SW480 (cell line): ENCODE measurements around the gene APOM.
A peak's percentile ranks its signal among the peaks of the same experiment; 100 is the strongest.

Source experiments
- DNase-seq: peaks from one replicate; pipeline ENCODE4 v3.0.0-alpha.2; 2016; ENCODE audit warnings: low spot score

Gene APOM

DNA sequence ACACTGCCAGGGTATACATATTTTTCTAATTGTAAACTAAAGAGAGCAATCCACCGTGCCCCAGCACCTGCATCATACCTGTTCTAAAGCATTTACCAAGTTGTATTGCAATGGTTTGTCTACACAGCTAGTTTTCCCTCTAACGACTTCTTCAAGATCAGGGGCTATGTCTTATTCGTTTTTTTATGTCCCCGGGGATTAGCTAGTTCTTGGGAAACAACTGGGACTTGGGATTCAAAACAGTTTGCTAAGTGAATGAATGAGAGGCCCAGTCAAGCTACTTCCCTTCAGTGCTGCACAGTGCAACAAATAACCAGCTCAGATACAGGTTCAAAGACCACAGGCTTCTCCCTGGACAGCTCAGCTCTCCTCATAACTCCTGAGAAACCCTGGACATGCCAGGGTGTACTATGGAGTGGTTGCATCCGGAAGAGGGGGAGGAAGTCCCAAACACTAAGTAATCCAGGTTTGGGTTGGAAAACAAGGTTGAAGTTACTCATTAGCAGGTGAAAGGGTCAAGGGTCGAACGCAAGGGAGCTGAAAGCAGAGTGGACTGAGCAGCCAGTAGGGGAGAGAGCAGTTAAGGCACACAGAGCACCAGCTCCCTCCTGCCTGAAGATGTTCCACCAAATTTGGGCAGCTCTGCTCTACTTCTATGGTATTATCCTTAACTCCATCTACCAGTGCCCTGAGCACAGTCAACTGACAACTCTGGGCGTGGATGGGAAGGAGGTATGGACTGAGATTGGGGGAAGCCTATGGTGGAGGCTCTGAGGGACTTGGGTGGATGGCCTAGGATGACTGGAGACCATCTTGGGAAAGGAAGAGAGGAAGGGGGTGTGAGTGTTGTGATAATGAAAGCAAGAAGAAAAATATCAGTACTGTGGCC is at the start of gene APOM:
Gene APOM (plus strand): TSS at position 546 of the 889 bp plus-strand sequence. CDS start 73 bp downstream, at position 619.
- DNase-seq: no peak

DNA sequence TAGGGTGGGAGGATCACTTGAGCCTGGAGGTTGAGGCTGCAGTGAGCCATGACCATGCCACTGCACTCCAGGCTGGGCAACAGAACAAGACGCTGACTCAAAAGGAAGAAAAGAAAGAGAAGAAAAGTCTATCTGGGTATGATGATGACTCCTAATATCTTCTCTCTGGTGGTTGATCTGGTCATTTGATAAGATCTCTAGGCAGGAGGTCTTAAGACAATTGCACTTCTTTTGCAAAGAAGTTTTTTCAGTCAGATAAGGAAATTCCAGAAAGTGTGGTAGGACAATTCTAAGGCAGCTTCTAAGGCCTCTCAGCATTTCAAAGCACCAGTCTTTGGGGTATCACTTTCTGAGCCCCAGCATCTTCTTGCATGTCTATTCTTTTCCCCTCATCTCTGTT is 48.4 kb upstream of the APOM start:
- no peak for DNase-seq

DNA sequence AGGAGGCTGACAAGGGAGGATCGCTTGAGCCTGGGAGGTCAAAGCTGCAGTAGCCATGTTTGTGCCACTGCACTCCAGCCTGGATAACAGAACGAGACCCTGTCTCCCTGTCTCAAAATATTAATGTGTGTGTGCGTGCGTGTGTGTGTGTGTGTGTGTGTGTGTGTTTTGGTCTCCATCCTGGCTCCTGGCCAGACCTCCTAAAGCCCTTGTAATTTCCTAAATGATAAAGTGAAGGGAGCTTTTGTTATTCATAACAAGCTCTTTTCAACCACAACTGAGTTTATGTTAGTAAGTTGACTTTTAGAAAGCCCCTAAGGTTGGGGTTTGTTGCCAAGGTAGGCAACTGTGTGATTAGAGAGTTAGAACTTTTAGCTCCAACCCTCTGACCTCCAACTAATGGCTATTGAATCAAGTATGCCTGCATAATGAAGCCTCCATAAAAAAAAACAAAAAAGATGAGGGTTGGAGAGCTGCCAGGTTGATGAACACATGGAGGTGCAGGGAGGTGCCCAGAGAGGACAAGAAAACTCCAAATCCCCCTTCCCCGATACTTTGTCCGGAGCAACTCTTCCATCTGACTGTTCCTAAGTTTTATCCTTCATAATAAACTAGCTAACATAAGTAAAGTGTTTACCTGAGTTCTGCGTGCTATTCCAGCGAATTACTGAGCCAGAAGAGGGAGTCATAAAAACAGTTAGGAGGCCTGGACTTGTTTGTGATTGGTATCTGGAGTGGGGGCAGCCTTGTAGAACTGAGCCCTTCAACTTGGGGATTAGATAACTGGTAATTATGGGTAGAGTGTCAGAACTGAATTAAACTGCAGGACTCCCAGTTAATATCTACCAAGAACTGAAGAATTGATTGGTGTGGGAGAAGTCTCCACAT is 45.9 kb upstream of the APOM start:
- DNase-seq: no peak

DNA sequence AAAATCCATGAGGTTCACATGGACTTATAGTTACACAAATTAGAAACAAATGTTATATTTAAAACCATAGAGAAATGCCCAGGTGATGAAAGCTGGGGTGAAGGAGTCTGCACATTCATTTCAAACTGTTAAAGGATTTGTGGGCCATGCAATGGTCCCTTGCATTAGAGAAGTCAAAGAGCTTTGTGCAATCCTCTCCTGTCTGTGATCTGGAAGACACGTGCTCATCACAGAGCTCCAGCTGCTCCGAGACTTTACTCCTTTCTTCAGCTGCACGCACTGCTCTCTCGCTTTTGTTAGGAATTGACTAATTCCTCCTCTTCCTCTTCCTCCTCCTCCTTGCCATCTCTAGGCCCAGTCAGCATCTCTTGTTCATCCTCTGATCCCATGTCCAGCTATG is 44.7 kb upstream of the APOM start:
- no peak for DNase-seq

DNA sequence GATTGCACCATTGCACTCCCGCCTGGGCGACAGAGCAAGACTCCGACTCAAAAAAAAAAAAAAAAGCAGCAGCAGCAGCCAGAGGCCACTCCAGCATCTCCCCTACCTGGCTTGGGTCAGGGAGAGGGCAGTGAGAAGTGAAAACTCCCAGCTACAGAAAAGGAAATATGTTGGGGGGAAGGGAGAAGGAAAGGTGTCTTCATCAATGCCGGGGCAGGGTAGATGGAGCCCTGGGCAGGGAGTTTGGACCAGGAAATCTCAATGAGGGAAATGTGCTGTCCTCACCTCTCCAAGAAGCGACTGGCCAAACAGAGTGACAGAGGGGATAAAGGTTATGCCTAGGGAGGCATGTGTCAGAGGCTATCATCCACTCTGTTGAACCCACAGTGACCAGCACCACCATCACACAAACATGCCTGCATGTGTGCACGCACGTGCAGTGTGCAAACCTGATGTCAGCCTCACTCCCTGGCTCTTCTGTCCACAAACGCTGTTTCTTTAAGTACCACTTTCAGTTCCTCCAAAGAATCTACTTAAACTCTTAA is 41.5 kb upstream of the APOM start:
- DNase-seq: no peak

DNA sequence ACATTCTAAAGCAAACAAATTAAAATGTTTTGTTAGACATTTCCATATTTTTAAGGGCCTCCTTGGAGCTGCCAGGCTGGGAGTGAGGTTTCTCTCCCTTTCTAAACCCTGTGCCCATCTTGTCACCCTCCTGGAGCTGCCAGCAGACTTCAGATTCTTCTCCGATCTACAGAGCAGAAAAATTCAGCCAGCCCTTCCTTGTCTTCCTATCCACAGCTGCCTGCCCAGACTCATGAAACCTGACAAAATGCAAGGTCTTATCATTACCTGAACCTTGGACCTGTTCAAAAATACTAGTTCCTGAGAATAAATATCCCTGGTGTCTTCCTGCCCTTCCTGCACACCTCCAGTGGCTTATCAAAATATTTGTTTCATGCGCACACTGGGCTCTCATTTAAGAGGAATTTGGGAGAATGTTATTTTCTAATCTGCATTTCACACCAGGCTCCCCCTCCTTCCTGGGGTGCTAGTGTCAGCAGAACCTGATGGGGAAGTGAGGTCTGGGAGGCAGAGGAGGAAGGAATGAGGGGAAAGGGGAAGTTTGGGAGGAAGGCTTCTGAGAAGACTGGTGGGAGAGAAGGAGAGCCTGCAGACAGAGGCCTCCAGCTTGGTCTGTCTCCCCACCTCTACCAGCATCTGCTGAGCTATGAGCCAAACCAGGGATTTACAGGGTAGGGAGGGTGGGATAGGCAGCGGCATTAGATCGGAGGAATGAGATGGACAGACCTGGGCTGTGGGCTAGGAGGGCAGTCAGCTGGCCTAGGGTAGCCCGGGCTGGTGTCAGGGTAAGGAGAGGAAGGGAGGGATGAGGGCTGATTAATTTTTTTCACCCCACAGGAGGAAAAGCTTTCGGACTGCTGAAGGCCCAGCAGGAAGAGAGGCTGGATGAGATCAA is 40.8 kb upstream of the APOM start, which contains the start of gene AIF1:
Gene AIF1 (plus strand): TSS at position 551 of the 895 bp plus-strand sequence. CDS start 96 bp downstream, at position 647.
- no peak for DNase-seq

DNA sequence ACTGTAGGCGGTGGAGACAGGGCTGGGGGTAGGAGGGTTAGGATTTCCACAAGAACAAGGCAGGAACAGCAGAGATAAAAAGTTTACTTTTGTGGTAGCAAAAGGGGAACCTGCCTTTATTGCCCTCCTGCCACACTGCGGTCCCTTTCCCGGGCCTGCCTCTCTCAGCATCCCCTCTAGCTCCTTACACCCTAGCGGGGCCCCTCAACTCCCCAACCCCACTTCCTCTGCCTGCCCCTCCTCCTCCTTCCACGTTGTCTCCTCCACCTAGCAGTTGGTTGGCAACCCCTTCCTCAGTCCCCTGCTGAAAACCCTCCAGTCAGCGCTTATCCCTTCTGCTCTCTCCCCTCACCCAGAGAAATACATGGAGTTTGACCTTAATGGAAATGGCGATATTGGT is 39.9 kb upstream of the APOM start:
- no peak for DNase-seq

DNA sequence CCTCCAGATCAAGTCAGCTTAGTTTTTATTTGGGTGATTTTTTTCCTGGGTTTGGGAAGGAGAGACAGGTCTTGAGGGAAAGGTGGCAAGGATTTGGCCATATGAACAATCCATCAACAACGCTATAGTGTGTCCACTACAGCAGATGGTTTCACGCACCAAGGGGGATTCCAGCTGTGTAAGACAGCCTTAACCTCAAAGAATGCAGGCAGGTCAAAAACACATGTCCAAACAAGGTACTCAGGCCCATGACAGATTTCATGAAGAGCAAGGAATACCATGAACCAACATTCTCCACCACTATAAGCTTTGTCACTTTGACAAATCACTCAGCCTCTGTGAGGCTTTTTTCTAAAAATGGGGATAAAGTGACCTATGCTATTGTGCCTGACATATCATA is 38.7 kb upstream of the APOM start:
- no peak for DNase-seq

DNA sequence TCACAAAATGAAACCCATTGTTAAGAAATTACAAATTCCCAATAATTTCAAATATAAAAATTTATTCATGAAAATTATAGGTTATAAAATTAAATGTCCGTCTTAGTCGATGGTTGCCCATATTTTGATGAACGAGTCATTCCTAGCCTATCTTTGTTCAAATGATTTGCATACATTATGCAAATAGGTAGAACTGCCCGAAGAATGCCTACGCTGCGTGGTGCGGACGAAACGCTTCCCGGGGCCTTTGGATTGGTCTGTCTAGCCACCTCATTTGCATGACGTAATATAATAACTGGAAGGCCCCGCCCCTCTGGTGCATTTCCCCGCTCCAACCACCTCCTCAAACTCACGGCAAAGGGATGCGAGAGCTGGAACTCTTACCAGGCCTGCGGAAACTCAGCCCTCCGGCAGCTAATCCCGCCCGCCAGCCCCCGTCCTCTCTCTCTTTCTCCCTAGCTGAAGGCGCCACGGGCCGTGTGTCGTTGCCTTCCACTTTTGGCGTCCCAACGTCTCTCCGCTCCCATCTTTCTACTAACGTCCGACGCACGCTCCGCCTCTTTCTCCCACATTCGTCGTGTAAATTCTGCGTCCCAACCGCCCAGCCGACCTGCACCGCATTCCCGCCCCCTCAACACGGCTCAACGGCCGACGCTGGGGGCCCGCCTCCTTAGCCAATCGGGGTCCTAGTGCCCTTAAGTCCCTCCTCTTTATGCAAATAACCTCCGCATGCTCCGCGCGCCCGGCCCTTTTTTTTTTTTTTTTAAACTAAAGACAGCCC is 35.7 kb upstream of the APOM start:
- DNase-seq: peak; percentile 98

DNA sequence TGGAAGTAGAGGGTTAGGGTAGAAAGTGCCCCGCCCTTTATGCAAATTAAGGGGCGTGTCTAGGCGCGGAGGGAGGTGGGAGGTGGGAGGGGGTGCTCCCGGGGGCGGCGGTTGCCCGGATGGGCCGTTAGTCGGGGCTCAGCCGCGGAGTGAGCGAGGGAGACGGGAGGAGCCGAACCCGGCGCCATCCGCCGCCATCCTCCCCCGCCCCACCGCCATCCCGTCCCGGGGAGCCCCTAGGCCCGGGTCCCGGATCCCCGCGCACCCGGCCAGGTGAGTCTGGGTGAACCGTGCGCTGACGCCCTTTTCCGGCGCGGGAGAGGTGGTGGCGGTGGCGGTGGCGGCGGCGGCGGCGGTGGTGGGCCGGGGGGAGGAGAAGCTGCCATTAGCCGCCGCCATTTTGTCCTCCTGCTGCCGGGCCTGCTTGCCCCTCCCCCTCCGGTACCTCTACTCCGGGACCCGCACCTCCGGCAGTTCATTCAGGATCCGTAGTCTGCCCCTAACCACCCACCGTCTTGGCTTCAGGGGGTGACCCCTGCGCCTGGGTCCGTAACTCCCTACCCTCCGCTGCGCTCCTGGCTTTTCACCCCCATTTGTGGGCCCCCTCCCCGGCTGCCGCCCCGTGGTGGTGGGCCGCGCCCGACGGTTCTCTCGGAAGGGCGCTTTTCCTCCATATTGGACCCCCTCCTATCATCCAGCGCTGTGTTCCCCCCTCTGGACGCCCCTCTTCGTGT is 34.9 kb upstream of the APOM start, which contains the start of gene PRRC2A:
Gene PRRC2A (plus strand): TSS at position 130 of the 734 bp plus-strand sequence. CDS start 2,075 bp downstream, outside the sequence.
- peak; percentile 68 for DNase-seq

DNA sequence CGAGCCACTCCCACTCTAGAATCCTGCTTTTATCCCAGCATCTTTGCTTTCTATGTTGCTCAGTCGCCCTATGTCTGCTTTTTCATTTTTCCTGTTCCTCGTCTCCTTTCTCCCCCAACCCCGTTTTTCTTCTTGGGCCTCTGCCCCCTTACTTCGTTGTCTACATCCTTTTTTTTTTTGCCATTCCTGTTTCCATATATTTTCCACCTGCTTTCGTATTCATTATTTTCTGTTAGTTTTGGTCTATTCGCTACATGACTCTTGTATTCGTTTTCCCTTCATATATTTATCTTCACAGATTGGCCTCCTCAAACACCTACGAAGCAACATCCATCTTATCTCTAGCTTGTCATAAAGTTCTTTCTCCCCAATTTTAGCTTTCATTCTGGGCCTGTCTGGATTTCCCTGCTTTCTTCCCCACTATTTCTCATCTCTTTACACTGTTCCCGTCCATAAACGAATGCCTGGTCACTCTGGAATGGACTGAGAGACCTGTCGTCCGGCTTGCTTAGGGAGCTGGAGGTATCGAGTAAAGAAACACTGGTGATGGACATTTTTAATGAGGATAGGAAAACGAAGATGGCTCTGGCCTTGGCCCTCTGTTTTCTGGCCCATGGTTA is 34.3 kb upstream of the APOM start:
- DNase-seq: no peak

DNA sequence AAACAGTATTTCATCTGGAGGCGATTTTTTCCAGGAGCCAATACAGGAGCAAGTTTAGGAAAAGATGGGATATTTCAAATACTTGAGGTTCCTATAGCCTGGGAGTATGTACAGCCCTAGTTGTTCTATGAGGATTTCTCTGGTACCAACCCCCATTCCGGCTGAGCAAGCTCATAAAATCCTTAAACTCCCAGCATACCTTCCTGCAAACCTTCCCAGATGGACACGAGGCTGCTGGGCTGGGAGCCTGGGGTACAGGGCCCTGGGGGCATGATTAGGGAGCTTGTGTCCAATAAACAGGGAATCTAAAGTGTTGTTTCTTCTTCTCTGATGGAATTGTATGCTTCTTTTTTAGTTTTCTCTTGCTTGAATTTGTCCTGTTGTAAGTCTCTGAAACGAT is 33.7 kb upstream of the APOM start:
- DNase-seq: no peak

DNA sequence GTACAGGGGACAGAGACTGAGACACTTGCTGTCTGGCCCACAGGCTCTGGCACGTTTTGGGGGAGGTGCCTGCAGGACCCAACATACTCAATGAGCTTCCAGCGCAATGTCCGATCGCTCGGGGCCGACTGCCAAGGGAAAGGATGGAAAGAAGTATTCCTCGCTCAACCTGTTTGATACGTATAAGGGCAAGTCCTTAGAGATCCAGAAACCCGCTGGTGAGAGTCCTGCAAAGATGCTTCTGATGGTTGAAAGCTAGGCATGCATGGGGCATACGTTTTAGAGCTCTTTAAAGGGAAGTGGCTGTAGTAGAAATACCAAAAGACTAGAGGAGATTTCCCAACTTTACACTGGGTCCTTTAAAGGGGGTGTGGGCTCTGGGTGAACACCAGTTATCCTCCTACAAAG is 33.0 kb upstream of the APOM start:
- DNase-seq: no peak

DNA sequence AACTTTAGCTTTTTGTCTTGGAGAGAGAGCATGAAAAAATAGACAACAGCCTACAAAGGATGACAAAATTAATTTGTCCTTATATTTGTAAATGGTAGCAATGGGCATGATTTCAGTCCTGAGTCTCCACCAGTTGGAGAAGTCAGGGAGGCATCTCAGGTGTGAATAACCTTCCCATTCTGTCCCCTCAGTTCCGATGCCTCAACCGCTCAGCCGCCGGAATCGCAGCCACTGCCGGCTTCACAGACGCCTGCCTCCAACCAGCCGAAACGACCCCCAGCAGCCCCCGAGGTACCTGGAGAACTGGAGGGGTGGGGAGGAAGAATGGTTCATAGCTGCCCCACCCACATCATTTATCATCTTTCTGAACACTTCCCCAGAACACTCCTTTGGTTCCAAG is 31.6 kb upstream of the APOM start:
- DNase-seq: no peak

DNA sequence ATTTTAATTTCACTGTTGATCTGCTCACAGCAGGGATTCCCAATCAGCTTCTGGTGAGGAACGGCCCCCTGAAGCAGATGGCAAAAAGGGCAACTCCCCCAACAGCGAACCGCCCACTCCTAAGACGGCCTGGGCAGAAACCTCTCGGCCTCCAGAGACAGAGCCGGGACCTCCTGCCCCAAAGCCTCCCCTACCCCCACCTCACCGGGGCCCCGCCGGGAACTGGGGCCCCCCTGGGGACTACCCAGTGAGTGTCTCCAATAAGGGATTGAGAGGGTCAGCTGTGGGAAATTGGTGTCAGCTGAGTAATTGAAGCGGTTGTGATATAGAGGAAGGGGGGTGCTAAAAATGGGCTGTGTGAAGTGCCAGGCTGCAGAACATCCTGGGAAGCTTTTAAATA is 28.7 kb upstream of the APOM start:
- no peak for DNase-seq

DNA sequence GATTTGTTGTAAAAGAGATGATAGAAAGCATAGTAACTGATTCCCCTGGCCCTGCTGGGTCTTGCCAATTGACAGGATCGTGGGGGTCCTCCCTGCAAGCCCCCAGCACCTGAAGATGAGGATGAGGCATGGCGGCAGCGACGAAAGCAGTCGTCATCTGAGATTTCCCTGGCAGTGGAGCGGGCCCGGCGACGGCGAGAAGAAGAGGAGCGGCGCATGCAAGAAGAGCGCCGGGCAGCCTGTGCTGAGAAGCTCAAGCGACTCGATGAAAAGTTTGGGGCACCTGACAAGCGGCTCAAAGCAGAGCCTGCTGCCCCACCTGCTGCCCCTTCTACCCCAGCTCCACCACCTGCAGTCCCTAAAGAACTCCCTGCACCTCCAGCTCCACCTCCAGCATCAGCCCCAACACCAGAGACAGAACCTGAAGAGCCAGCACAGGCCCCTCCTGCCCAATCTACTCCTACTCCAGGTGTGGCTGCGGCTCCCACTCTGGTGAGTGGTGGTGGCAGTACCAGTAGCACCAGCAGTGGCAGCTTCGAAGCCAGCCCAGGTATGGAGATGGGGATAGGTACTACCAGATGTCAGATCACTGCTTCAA is 27.9 kb upstream of the APOM start:
- DNase-seq: no peak

DNA sequence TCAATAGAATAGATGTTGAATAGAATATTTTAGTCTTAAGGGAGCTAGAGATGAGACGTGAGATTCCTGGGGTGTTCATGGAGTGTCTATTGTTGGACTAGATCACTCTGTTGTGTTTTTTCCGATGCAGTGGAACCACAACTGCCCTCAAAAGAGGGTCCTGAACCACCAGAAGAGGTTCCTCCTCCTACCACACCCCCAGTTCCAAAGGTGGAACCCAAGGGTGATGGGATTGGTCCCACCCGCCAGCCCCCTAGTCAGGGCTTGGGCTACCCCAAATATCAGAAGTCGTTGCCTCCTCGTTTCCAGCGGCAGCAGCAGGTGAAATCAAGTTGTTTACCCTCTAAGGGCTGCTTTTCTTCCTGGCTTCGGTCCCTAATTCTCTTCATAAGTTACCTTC is 26.7 kb upstream of the APOM start:
- DNase-seq: no peak

DNA sequence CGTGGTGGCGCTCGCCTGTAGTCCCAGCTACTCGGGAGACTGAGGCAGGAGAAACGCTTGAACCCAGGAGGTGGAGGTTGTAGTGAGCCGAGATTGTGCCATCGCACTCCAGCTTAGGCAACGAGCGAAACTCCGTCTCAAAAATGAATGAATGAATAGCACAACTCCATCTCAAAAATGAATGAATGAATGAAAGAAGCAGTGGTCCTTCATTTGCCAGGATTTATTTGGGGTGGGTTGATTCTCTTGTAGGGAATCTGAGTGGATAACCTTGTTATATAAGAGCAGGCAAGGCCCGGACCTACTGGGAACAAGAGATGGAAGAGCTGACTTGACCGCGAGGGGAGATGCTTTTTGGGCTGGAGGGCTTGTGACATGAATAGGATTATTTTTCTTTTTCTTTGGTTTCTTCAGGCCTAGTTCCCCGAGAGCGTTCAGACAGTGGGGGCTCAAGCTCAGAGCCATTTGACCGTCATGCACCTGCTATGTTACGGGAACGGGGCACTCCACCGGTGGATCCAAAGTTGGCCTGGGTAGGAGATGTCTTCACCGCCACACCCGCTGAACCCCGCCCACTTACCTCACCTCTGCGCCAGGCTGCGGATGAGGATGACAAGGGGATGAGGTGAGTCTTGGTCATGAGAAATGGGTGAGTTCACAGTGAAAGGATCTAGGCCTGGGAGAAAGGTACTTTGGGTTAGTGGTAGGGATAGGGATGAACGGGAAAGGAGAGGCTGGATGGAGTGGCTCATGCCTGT is 25.3 kb upstream of the APOM start:
- DNase-seq: no peak
